NB4 (cell line): Measurements from ENCODE around the gene GEMIN4.
"Not testable (repeated sequence)": the region's sequence is repeated elsewhere in the genome, so short reads cannot be mapped to it uniquely, and the experiment has no call there.

Source experiments
- DNase-seq: peaks from one replicate; pipeline ENCODE4 v3.0.0; 2010; ENCODE audit warnings: low read depth
- H3K4me3 ChIP-seq: one replicate; pipeline ENCODE4 v1.5.1; 2011; ENCODE audit warnings: mild to moderate bottlenecking, low read depth, low read length, moderate library complexity
- MYC ChIP-seq: IDR thresholded peaks from 2 replicates; pipeline ENCODE4 v1.6.1; 2011; ENCODE audit warnings: low read depth, low read length
- POLR2A ChIP-seq: IDR thresholded peaks from 2 replicates; pipeline ENCODE4 v1.6.1; 2011; ENCODE audit warnings: mild to moderate bottlenecking; ENCODE audit not compliant: insufficient read length; ENCODE audit errors: extremely low read depth
- TF ChIP-seq, protein P1 (sequence below): IDR thresholded peaks from 2 replicates; pipeline ENCODE4 v1.6.1; 2011; ENCODE audit warnings: low read depth, low read length
- TF ChIP-seq, protein P2 (sequence below): IDR thresholded peaks from one replicate; pipeline ENCODE4 v1.5.1; 2012; ENCODE audit warnings: low read depth, low read length

The GEMIN4 gene

DNA sequence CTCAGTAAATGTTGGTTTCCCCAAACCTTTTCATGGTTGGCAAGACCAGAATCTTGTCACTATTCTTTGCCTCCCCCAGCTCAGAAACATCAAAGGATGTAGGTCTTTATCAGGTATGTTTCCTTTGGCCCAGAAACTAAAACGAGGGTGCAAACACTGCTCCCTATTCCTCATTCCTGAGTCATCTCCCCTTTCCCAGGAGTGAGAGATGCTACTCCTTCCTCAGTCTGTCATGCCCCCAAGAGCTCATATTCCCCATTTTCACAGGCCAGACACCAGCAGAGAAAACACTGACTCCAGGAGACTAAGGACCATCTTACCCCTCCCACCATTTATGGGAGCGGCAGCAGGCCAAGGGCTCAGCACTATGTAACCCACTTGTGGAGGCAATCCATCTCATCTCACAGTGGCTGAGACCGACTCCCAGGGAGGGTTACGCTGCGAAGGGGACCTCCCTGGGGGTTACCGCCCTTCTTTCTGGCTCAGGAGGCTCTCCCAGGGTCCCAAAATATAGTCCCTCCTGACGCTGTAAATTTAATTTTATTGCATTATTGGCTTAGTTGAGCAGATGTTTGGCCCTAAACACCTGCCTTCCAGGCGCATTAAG is 1.5 kb downstream of the GEMIN4 start:
- H3K4me3 ChIP-seq = peak overlapping the region; percentile 88
- TF ChIP-seq MYC = no peak
- TF ChIP-seq, protein P1, sequence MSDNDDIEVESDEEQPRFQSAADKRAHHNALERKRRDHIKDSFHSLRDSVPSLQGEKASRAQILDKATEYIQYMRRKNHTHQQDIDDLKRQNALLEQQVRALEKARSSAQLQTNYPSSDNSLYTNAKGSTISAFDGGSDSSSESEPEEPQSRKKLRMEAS = no peak
- no peak for TF ChIP-seq POLR2A
- TF ChIP-seq, protein P2, sequence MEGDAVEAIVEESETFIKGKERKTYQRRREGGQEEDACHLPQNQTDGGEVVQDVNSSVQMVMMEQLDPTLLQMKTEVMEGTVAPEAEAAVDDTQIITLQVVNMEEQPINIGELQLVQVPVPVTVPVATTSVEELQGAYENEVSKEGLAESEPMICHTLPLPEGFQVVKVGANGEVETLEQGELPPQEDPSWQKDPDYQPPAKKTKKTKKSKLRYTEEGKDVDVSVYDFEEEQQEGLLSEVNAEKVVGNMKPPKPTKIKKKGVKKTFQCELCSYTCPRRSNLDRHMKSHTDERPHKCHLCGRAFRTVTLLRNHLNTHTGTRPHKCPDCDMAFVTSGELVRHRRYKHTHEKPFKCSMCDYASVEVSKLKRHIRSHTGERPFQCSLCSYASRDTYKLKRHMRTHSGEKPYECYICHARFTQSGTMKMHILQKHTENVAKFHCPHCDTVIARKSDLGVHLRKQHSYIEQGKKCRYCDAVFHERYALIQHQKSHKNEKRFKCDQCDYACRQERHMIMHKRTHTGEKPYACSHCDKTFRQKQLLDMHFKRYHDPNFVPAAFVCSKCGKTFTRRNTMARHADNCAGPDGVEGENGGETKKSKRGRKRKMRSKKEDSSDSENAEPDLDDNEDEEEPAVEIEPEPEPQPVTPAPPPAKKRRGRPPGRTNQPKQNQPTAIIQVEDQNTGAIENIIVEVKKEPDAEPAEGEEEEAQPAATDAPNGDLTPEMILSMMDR = no peak
- no peak for DNase-seq

DNA sequence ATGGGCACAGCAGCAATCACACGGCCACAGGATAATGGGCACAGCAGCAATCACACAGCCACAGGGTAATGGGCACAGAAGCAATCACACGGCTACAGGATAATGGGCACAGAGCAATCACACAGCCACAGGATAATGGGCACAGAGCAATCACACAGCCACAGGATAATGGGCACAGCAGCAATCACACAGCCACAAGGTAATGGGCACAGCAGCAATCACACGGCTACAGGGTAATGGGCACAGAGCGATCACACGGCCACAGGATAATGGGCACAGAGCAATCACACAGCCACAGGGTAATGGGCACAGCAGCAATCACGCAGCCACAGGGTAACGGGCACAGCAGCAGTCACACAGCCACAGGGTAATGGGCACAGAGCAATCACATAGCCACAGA is 2.7 kb downstream of the GEMIN4 start:
- DNase-seq = not testable (repeated sequence)
- peak overlapping the region; percentile 17 for H3K4me3 ChIP-seq

DNA sequence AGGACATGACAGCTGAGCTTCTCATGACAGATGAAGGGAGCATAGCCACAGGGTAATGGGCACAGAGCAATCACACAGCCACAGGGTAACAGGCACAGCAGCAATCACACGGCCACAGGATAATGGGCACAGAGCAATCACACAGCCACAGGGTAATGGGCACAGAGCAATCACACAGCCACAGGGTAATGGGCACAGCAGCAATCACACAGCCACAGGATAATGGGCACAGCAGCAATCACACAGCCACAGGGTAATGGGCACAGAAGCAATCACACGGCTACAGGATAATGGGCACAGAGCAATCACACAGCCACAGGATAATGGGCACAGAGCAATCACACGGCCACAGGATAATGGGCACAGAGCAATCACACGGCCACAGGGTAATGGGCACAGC is 3.5 kb downstream of the GEMIN4 start:
- H3K4me3 ChIP-seq = not testable (repeated sequence)

DNA sequence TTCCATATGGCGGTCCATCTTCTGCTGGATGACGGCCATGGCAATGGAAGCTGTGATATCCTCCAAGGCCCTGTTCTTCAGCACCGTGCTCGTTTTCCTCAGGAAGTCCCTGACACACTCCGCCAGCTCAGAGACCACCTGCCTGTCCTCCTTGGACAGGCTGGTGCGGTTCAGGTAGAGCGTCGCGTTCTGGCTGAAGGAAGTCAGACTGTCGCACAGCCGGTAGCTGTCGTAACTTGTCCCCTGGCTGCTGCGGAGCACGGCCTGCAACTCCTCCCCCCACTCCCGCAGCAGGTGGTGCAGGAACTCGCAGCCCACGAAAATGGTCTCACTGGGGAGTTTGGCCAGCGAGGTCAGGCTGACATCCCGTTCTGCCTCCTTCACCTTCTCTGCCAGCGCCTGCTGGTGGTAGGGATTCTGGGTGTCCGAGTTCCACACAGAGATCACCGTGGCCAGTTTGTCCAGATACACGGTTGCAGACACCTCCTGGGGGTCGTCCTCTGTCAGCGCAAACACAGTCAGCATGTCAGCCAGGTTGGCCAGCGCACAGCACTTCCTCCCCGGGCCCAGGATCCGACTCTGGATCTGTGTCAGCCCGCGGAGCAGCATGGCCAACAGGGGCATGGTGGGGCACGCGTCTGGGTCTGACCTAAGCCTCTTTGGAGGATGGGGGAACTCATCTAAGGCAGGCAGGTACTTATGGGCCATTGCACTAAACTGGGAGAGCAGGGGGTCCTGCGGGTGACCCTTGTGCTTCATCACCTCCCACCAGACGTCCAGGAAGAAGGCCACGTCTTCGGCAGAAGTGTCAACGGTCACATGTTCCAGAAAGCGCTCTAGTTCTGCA is 5.1 kb downstream of the GEMIN4 start:
- TF ChIP-seq MYC = no peak
- TF ChIP-seq, protein P2 = no peak
- no peak for TF ChIP-seq POLR2A
- TF ChIP-seq, protein P1 = no peak
- H3K4me3 ChIP-seq = no peak overlapping the region
- DNase-seq = no peak

More for the DNA sequence above, 3.5 kb downstream of the GEMIN4 start:
- not testable (repeated sequence) for DNase-seq

DNA sequence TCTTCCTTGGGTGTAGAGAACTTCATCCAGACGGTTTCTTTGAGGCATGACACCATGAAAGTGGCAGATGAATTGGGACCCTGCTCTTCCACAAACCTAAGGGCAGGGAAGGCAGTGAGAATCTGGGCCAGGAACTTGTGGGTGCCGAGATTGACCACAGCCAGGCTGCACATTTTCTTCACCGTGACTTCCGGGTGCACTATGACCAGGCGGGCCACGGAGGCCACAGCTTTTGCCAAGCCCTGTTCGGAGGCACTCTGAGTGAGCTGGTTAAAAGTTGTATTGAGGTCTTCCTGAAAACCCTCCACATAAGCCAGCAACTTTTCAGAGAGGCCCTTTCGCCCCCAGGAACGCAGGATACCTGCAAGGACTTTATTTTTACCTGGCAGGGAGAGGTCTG is 5.9 kb downstream of the GEMIN4 start:
- H3K4me3 ChIP-seq = no peak overlapping the region
- DNase-seq = no peak
- TF ChIP-seq, protein P1 = no peak
- TF ChIP-seq MYC (no peak), POLR2A (no peak)
- TF ChIP-seq, protein P2 = no peak

DNA sequence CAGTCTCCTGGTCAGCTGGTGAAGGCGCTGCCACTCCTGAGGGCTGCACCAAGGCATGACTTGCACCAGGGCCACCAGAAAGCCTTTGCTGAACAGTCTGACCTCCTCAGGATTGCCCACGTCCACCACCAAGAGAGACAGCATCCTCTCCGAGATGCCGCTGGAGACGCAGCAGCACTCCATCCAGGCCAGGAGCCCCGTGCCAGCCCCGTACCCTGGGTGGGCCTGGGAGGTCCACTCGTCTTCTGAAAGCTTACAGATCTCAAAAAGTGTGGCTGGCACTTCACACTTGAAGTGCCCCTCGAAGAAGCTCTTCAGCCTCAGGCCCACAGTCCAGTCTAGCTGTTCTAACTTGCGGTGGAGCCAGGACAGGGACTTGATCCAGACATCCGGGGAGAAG is 6.7 kb downstream of the GEMIN4 start:
- no peak for DNase-seq
- H3K4me3 ChIP-seq = no peak overlapping the region
- TF ChIP-seq, protein P2 = no peak
- TF ChIP-seq, protein P1 = no peak
- TF ChIP-seq MYC = no peak
- no peak for TF ChIP-seq POLR2A

DNA sequence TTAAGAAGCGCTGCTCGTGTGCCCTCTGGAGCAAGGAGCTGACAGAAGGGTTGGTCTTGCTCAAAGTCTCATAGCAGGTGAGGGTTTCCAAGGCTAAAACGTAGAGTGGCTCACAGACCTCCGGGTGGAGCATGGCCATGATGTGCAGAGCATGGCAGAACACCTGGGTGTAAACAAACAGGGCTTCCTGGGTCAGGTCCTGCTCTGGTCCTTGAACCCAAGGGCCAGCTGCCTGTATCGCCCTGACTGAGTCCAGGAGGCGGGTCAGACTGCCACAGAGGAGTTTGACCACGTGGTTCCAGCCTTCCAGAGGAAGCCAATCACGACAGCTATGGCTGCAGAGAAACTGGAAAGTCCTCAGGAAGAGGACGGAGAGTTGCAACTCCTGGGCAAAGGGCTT is 7.1 kb downstream of the GEMIN4 start:
- H3K4me3 ChIP-seq = no peak overlapping the region
- TF ChIP-seq POLR2A (no peak), MYC (no peak)
- TF ChIP-seq, protein P2 = no peak
- TF ChIP-seq, protein P1 = no peak
- no peak for DNase-seq
